ENCODE data around the gene TK1. TPM values are rescaled to one million over a fixed set of nuclear protein-coding genes. Genes with fewer than 3 reads are reported as not detected.

The TK1 gene
- total and polyA plus RNA-seq, 2 donors (not counting 1 experiment from before 2014, with no cell fraction given): 2.2 to 3.8 TPM

GRCh38 chr17:78130090-78130436, 56.8 kb downstream of the TK1 start:
- DNase-seq: no peak
- WGBS (ENCODE audit: insufficient coverage): 2% methylated on average over 5 of the region's 5 CpGs
- POLR2A ChIA-PET: interaction anchor here (0.8 to 22.6 kb wide), 7 partner anchors 9 to 122 kb away, joined by 3 to 432 read pairs (median 5); partner anchors contain the start of gene SYNGR2
- Mint-ChIP-seq H3K27ac (peak overlapping the region; percentile 99), H3K27me3 (no peaks in the 10 kb centered on the region), H3K4me1 (peaks cover 73% of the 10 kb centered on the region), H3K4me3 (peak overlapping the region; percentile 96), H3K9me3 (ENCODE audit: insufficient read depth) (no peaks in the 10 kb centered on the region)
- Histone ChIP-seq H2AFZ (ENCODE audit: insufficient read depth, low read depth, low read length, poor library complexity, severe bottlenecking) (no peak overlapping the region), H3K9ac (ENCODE audit: low read length) (peak overlapping the region; percentile 91), H3K9me3 (ENCODE audit: control extremely low read depth in 1 of 3, control insufficient read depth in 2 of 3, insufficient read depth in 1 of 3, low read length in 2 of 3) (no peaks in the 10 kb centered on the region), H3K4me2 (replicated peaks; ENCODE audit: low read depth, low read length, poor library complexity, severe bottlenecking) (peak overlapping the region; percentile 100), H3K4me3 (ENCODE audit: control extremely low read depth in 1 of 5, extremely low read depth in 1 of 5, insufficient read depth in 1 of 5, low read depth in 2 of 5, low read length in 4 of 5) (peak overlapping the region in 4 of 5 experiments; percentile 85 to 96 (median 92)), H3K27me3 (replicated peaks in 1 of 4; ENCODE audit: control extremely low read depth in 1 of 4, control insufficient read depth in 3 of 4, insufficient read depth in 4 of 4, low read length in 3 of 4) (no peaks in the 10 kb centered on the region), H3K36me3 (replicated peaks in 1 of 2; ENCODE audit: control extremely low read depth in 1 of 2, control insufficient read depth in 1 of 2, extremely low read depth in 1 of 2, insufficient read depth in 2 of 2, low read length in 1 of 2) (peaks cover 0 to 54% of the 10 kb centered on the region in 2 experiments), H3K4me1 (ENCODE audit: control insufficient read depth in 2 of 2, insufficient read depth in 2 of 2, low read length in 2 of 2) (peaks cover 67 to 80% of the 10 kb centered on the region in 2 donors), H3K79me2 (ENCODE audit: control insufficient read depth, insufficient read depth, low read length) (peaks cover 80% of the 10 kb centered on the region), H3K27ac (ENCODE audit: low read length in 2 of 2) (peak overlapping the region; percentile 88 to 92), H4K20me1 (ENCODE audit: control insufficient read depth, insufficient read depth, low read length, poor library complexity, severe bottlenecking) (peaks cover 88% of the 10 kb centered on the region)
- TF ChIP-seq EZH2 (IDR thresholded peaks at IDR 0.05; ENCODE audit: borderline replicate concordance, insufficient read depth, low read depth, low read length, poor library complexity, severe bottlenecking): no peak
- no peak for TF ChIP-seq CTCF (IDR thresholded peaks at IDR 0.05)
- no peak for ATAC-seq (ENCODE audit: low read depth)
- intact Hi-C loops (cut with micrococcal nuclease): loop anchor here (1.0 to 10.0 kb wide), 4 partner anchors 122 to 1705 kb away; partner anchors contain the start of genes CBX4 and SOCS3
- CTCF ChIA-PET: interaction anchor here (1.0 to 13.9 kb wide), 7 partner anchors 9 to 121 kb away, joined by 3 to 169 read pairs (median 5); partner anchors contain the start of gene SYNGR2
